Glutamatergic neuron (in vitro differentiated cells): Measurements from ENCODE around the gene ZNF662. TPM values are rescaled to one million over a fixed set of nuclear protein-coding genes. Genes with fewer than 3 reads are reported as not detected.

ENCODE experiments used
- DNase-seq: peaks from one replicate; pipeline ENCODE4 v3.0.0; 2022
- H3K27ac Mint-ChIP-seq: one replicate; pipeline ENCODE4 v1.8.0; 2020; ENCODE audit warnings: mild to moderate bottlenecking, mixed read lengths, inconsistent platforms; ENCODE audit not compliant: unreplicated experiment
- H3K27me3 Mint-ChIP-seq: one replicate; pipeline ENCODE4 v1.8.0; 2020; ENCODE audit warnings: mild to moderate bottlenecking, moderate library complexity, mixed read lengths, inconsistent platforms; ENCODE audit not compliant: unreplicated experiment
- H3K36me3 Mint-ChIP-seq: one replicate; pipeline ENCODE4 v1.8.0; 2020; ENCODE audit warnings: mild to moderate bottlenecking, mixed read lengths, inconsistent platforms; ENCODE audit not compliant: unreplicated experiment
- H3K4me1 Mint-ChIP-seq: one replicate; pipeline ENCODE4 v1.8.0; 2020; ENCODE audit warnings: mild to moderate bottlenecking, low read depth, mixed read lengths, inconsistent platforms; ENCODE audit not compliant: unreplicated experiment
- H3K4me3 Mint-ChIP-seq: one replicate; pipeline ENCODE4 v1.8.0; 2020; ENCODE audit warnings: mild to moderate bottlenecking, mixed read lengths, inconsistent platforms; ENCODE audit not compliant: unreplicated experiment
- H3K9me3 Mint-ChIP-seq: one replicate; pipeline ENCODE4 v1.8.0; 2020; ENCODE audit warnings: mild to moderate bottlenecking, moderate library complexity, mixed read lengths, inconsistent platforms; ENCODE audit not compliant: unreplicated experiment
- CTCF ChIP-seq: fragments of 200-600 bp; sonication (generic); IDR thresholded peaks from one replicate; pipeline ENCODE4 v1.5.0; 2021; ENCODE audit not compliant: partially characterized antibody, unreplicated experiment
- total RNA-seq: library from RNA; stranded (reverse); fragmentation: NEBNext Ultra II Directional; extraction: Animal tissue kit (Norgen Biotek cat#: 25700); gene quantifications from one replicate; pipeline ENCODE4 v1.2.1, GENCODE V29; 2021; ENCODE audit not compliant: unreplicated experiment

ZNF662 gene
- total RNA-seq, 1 donor from 2014 or later: 16.3 TPM

GRCh38 chr3:42957573-42957972 is 51.6 kb downstream of the ZNF662 start:
- no peaks in the 10 kb centered on the region for H3K27me3 Mint-ChIP-seq
- H3K9me3 Mint-ChIP-seq: no peaks in the 10 kb centered on the region
- no peak overlapping the region for H3K27ac Mint-ChIP-seq
- H3K36me3 Mint-ChIP-seq: no peaks in the 10 kb centered on the region
- H3K4me1 Mint-ChIP-seq: no peaks in the 10 kb centered on the region
- TF ChIP-seq CTCF: no peak
- DNase-seq: no peak
- no peak overlapping the region for H3K4me3 Mint-ChIP-seq

- TF ChIP-seq CTCF: no peak
- Mint-ChIP-seq H3K27me3 (no peaks in the 10 kb centered on the region), H3K9me3 (no peaks in the 10 kb centered on the region), H3K36me3 (no peaks in the 10 kb centered on the region), H3K4me3 (no peak overlapping the region), H3K4me1 (no peaks in the 10 kb centered on the region), H3K27ac (no peak overlapping the region)
- DNase-seq: no peak
These were observed 54.3 kb downstream of the ZNF662 start for GRCh38 chr3:42960282-42960681.

- Mint-ChIP-seq H3K4me3 (no peak overlapping the region), H3K27me3 (no peaks in the 10 kb centered on the region), H3K9me3 (no peaks in the 10 kb centered on the region), H3K4me1 (no peaks in the 10 kb centered on the region), H3K36me3 (no peaks in the 10 kb centered on the region), H3K27ac (no peak overlapping the region)
- DNase-seq: no peak
- no peak for TF ChIP-seq CTCF
These were observed 54.8 kb downstream of the ZNF662 start for GRCh38 chr3:42960786-42961185.

GRCh38 chr3:42961633-42962032 is 55.7 kb downstream of the ZNF662 start:
- Mint-ChIP-seq H3K4me1 (no peaks in the 10 kb centered on the region), H3K27ac (no peak overlapping the region), H3K27me3 (no peaks in the 10 kb centered on the region), H3K36me3 (no peaks in the 10 kb centered on the region), H3K4me3 (no peak overlapping the region), H3K9me3 (no peaks in the 10 kb centered on the region)
- peak; percentile 38 for DNase-seq
- peak; percentile 64 for TF ChIP-seq CTCF

- DNase-seq: no peak
- H3K4me3 Mint-ChIP-seq: no peak overlapping the region
- no peaks in the 10 kb centered on the region for H3K9me3 Mint-ChIP-seq
- TF ChIP-seq CTCF: no peak
- no peak overlapping the region for H3K27ac Mint-ChIP-seq
- no peaks in the 10 kb centered on the region for H3K4me1 Mint-ChIP-seq
- no peaks in the 10 kb centered on the region for H3K36me3 Mint-ChIP-seq
- no peaks in the 10 kb centered on the region for H3K27me3 Mint-ChIP-seq
These were observed 57.3 kb downstream of the ZNF662 start for GRCh38 chr3:42963269-42963668.
